ENCODE data around the gene ANTKMT.
A peak's percentile ranks its signal among the peaks of the same experiment; 100 is the strongest.

The ANTKMT gene

DNA sequence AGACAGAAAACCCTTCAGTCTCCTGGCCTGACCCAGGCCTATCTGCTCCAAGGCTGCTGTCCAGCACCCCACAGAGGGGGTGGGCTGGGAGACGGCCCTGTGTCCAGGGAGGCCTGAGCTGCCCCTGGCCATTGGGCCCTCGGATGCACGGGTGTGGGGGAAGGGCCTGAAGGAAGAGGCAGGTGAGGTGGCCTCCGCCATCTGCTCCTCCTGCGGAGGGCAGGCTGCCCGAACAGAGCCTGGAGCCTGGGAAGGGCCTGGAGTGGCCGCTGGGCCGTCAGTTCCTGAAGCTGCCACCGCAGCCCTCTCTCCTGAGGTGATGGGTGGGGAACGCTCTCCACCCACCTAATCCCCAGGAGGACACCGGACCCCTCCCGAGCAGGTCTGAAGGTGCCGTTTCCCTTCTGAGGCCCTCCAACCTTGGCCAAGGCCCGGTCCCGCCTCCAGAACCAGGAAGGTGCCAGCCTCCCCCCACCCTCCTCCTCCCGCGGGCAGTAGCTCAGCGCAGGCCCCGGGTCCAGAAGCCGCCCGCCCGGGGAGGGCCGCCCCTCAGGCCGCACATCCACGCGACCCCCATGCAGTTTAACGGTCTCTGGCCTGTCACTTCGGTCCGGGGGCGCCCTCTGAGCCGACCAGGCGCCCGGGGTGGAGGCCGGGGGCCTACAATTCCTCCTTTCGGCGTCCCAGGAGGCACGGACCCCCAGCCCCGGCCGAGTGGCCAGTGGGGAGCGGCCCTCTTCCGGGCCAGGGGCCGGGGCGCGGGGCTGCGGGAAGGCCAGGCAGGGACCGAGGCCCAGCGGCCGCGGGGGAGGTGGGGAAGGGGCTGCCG is 16.2 kb upstream of the ANTKMT start:
- Histone ChIP-seq H3K27ac (ENCODE audit: poor library complexity, severe bottlenecking) (peak overlapping the region; percentile 49), H3K9me3 (ENCODE audit: severe bottlenecking) (no peaks in the 10 kb centered on the region), H3K36me3 (ENCODE audit: low read depth) (no peaks in the 10 kb centered on the region), H3K4me1 (ENCODE audit: insufficient read depth, poor library complexity, severe bottlenecking) (peaks cover 3% of the 10 kb centered on the region), H3K27me3 (ENCODE audit: insufficient read depth, poor library complexity, severe bottlenecking) (no peaks in the 10 kb centered on the region), H3K4me3 (ENCODE audit: severe bottlenecking) (peak overlapping the region; percentile 87)
- TF ChIP-seq, protein P1, sequence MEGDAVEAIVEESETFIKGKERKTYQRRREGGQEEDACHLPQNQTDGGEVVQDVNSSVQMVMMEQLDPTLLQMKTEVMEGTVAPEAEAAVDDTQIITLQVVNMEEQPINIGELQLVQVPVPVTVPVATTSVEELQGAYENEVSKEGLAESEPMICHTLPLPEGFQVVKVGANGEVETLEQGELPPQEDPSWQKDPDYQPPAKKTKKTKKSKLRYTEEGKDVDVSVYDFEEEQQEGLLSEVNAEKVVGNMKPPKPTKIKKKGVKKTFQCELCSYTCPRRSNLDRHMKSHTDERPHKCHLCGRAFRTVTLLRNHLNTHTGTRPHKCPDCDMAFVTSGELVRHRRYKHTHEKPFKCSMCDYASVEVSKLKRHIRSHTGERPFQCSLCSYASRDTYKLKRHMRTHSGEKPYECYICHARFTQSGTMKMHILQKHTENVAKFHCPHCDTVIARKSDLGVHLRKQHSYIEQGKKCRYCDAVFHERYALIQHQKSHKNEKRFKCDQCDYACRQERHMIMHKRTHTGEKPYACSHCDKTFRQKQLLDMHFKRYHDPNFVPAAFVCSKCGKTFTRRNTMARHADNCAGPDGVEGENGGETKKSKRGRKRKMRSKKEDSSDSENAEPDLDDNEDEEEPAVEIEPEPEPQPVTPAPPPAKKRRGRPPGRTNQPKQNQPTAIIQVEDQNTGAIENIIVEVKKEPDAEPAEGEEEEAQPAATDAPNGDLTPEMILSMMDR (IDR thresholded peaks at IDR 0.05; ENCODE audit: poor library complexity, severe bottlenecking), result no peak
- no peak for DNase-seq (ENCODE audit: low spot score)
- ATAC-seq (ENCODE audit: low read depth), result peak; percentile 6; the same call in 1 of the 3 replicates

DNA sequence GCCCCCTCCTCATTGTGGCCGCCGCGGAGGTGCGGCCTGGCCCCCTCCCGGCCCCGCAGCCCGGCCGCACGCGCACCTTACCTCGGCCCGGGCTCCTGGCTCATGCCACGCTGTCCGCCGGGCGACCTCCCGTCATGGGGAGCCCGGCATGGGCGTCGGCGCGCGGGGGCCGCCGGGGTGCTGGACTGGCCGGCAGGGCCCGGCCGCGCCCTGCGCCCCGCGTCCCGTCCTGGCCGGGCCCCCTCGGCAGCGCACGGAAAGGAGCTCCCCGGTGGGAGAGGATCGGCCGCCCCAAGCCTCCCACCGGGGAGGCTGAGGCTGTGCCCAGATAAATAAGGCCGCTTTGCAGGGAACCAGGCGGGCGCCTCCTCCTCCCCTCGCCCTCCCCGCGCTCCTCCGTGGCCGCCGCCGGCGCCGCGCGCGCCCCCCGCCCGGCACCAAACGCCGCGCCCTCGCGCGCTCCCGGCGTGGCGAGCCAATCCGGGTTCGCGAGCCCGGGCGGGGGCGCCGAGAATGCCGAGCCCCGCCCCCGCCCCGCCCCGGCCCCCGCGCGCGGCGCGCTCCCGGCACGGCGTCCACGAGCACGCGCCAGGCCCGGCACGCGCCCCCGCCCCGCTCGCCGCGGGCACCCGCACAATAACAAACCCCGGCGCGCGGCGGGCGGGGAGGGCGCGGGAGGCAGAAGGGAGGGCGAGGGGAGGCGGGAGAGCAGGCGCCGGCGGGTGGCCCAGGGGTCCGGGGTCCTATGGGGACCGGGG is 15.3 kb upstream of the ANTKMT start, which contains the start of gene FBXL16:
FBXL16 (minus strand) TSS at position 371 of the 758 bp plus-strand sequence. CDS start 8,396 bp downstream, outside the sequence.
- no peak for ATAC-seq (ENCODE audit: low read depth)
- TF ChIP-seq, protein P1 (IDR thresholded peaks at IDR 0.05; ENCODE audit: poor library complexity, severe bottlenecking), result no peak
- H3K27me3 ChIP-seq (ENCODE audit: insufficient read depth, poor library complexity, severe bottlenecking), result no peaks in the 10 kb centered on the region

DNA sequence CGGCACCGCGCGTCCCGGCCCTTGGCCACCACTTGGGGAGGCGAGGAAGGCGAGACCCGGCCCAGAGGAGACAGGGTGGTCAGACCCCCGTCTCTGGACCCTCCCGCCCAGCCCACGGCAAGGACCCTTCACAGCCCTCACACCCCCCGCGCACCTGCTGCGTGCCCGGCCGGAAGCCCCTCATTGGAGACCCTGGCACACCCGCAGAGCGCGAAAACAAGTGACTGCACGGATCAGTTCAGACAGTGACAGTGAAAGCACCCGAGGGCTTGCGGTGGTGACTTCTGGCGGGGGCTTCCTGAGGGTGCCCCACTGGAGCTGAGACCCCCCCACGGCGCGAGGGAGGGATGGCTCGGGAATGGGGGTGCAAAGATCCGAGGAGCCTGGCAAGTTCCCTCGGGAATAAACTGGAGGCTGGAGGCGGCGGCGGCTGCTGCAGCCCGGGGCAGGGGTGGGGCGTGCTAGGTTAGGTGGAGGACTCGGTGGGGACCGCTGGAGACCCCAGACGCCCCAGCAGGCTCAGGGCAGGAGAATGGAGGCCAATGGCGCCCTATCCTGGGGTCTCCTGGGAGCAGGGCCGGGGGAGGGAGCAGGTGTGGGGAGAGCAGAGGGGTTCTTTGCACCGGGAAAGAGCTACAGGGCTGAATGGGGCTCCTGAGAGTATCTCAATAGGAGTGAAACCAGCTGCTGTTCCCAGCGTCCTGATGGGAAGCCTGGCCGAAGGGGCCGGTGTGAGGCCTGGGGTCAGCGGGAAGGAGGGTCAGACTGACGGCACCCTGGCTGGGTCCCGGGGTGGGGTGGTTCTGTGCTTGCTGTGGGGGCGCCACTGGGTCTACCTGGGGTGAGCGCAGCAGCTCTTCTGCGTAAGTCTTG is 14.5 kb upstream of the ANTKMT start:
- H3K27ac ChIP-seq (ENCODE audit: poor library complexity, severe bottlenecking), result peak overlapping the region; percentile 10

More for the DNA sequence above, 15.3 kb upstream of the ANTKMT start, which contains the start of gene FBXL16:
- Histone ChIP-seq H3K4me1 (ENCODE audit: insufficient read depth, poor library complexity, severe bottlenecking) (peaks cover 3% of the 10 kb centered on the region), H3K27ac (ENCODE audit: poor library complexity, severe bottlenecking) (peak within 1 kb of the TSS; percentile 49), H3K36me3 (ENCODE audit: low read depth) (no peaks in the 10 kb centered on the region), H3K4me3 (ENCODE audit: severe bottlenecking) (peak within 1 kb of the TSS; percentile 87), H3K9me3 (ENCODE audit: severe bottlenecking) (no peaks in the 10 kb centered on the region)
- no peak for DNase-seq (ENCODE audit: low spot score)

DNA sequence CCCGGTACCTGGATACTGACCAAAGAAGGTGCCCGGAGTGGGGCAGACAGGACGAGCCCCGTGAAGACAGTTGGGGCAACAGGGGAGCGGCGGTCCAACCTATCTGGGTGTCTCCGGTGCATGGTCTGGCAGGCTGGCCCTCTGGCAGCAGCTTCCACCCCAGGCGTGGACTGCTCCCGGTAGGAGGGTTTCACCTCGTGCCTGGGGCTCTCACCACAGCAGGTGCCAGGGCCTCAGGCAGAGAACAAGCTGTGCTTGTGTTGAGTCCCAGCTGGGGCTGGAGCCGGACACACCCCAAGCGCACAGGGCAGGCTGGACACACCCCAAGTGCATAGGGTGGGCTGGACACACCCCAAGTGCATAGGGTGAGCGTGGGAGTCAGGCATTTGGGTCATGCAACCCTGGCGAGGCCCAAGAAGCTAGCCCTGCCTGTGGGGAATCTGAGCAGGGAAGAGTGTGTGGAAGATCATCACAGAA is 13.8 kb upstream of the ANTKMT start:
- peak; percentile 24 for ATAC-seq (ENCODE audit: low read depth)
- H3K9me3 ChIP-seq (ENCODE audit: severe bottlenecking), result no peaks in the 10 kb centered on the region
- H3K4me1 ChIP-seq (ENCODE audit: insufficient read depth, poor library complexity, severe bottlenecking), result peaks cover 5% of the 10 kb centered on the region
- H3K27ac ChIP-seq (ENCODE audit: poor library complexity, severe bottlenecking), result peak overlapping the region; percentile 10
- no peaks in the 10 kb centered on the region for H3K27me3 ChIP-seq (ENCODE audit: insufficient read depth, poor library complexity, severe bottlenecking)
- no peaks in the 10 kb centered on the region for H3K36me3 ChIP-seq (ENCODE audit: low read depth)
- no peak overlapping the region for H3K4me3 ChIP-seq (ENCODE audit: severe bottlenecking)
- TF ChIP-seq, protein P1 (IDR thresholded peaks at IDR 0.05; ENCODE audit: poor library complexity, severe bottlenecking), result no peak
- no peak for DNase-seq (ENCODE audit: low spot score)

More for the DNA sequence above, 14.5 kb upstream of the ANTKMT start:
- no peaks in the 10 kb centered on the region for H3K36me3 ChIP-seq (ENCODE audit: low read depth)
- 0 out of 3 replicates have a peak, but pooled peaks have one; percentile 4 for ATAC-seq (ENCODE audit: low read depth)
- H3K4me3 ChIP-seq (ENCODE audit: severe bottlenecking), result peak overlapping the region; percentile 87
- H3K4me1 ChIP-seq (ENCODE audit: insufficient read depth, poor library complexity, severe bottlenecking), result peaks cover 3% of the 10 kb centered on the region
- no peaks in the 10 kb centered on the region for H3K27me3 ChIP-seq (ENCODE audit: insufficient read depth, poor library complexity, severe bottlenecking)
- DNase-seq (ENCODE audit: low spot score), result no peak
- TF ChIP-seq, protein P1 (IDR thresholded peaks at IDR 0.05; ENCODE audit: poor library complexity, severe bottlenecking), result no peak
- H3K9me3 ChIP-seq (ENCODE audit: severe bottlenecking), result no peaks in the 10 kb centered on the region

Measured in RWPE2 (cell line).